IPS-18a (cell line): ENCODE measurements around the gene EXO1.
"Not testable (repeated sequence)": the region's sequence is repeated elsewhere in the genome, so short reads cannot be mapped to it uniquely, and the experiment has no call there.

ENCODE experiments used
- H3K27ac ChIP-seq: one replicate; pipeline ENCODE4 v1.5.1; 2013; ENCODE audit warnings: low read length
- H3K27me3 ChIP-seq: one replicate; pipeline ENCODE4 v1.6.1; 2013; ENCODE audit warnings: mild to moderate bottlenecking, low read length; ENCODE audit not compliant: control insufficient read depth, insufficient read depth
- H3K36me3 ChIP-seq: one replicate; pipeline ENCODE4 v1.6.1; 2013; ENCODE audit warnings: low read depth, low read length; ENCODE audit not compliant: control insufficient read depth
- H3K4me1 ChIP-seq: one replicate; pipeline ENCODE4 v1.6.1; 2013; ENCODE audit warnings: low read depth, low read length; ENCODE audit not compliant: control insufficient read depth
- H3K4me3 ChIP-seq: one replicate; pipeline ENCODE4 v1.5.1; 2013; ENCODE audit warnings: low read length
- H3K9ac ChIP-seq: one replicate; pipeline ENCODE4 v1.6.1; 2013; ENCODE audit warnings: mild to moderate bottlenecking, low read length, moderate library complexity
- H3K9me3 ChIP-seq: one replicate; pipeline ENCODE4 v1.6.1; 2013; ENCODE audit warnings: low read depth, low read length; ENCODE audit not compliant: control insufficient read depth

The EXO1 gene

GRCh38 chr1:241819340-241819866 is 28.6 kb upstream of the EXO1 start:
- Histone ChIP-seq H3K9ac (no peak overlapping the region), H3K4me3 (no peak overlapping the region), H3K36me3 (no peaks in the 10 kb centered on the region), H3K27me3 (no peaks in the 10 kb centered on the region), H3K27ac (no peak overlapping the region), H3K9me3 (no peaks in the 10 kb centered on the region), H3K4me1 (no peaks in the 10 kb centered on the region)

GRCh38 chr1:241821363-241821762 is 26.6 kb upstream of the EXO1 start:
- no peak overlapping the region for H3K9ac ChIP-seq
- no peaks in the 10 kb centered on the region for H3K36me3 ChIP-seq
- H3K27ac ChIP-seq, result no peak overlapping the region
- no peaks in the 10 kb centered on the region for H3K27me3 ChIP-seq
- no peaks in the 10 kb centered on the region for H3K9me3 ChIP-seq
- no peaks in the 10 kb centered on the region for H3K4me1 ChIP-seq
- no peak overlapping the region for H3K4me3 ChIP-seq

GRCh38 chr1:241822846-241823245 is 25.2 kb upstream of the EXO1 start:
- H3K36me3 ChIP-seq, result no peaks in the 10 kb centered on the region
- no peak overlapping the region for H3K4me3 ChIP-seq
- no peak overlapping the region for H3K9ac ChIP-seq
- H3K27ac ChIP-seq, result no peak overlapping the region
- H3K9me3 ChIP-seq, result no peaks in the 10 kb centered on the region
- no peaks in the 10 kb centered on the region for H3K27me3 ChIP-seq
- no peaks in the 10 kb centered on the region for H3K4me1 ChIP-seq

- no peaks in the 10 kb centered on the region for H3K4me1 ChIP-seq
- no peaks in the 10 kb centered on the region for H3K27me3 ChIP-seq
- H3K36me3 ChIP-seq, result no peaks in the 10 kb centered on the region
- no peaks in the 10 kb centered on the region for H3K9me3 ChIP-seq
- no peak overlapping the region for H3K27ac ChIP-seq
- no peak overlapping the region for H3K4me3 ChIP-seq
- H3K9ac ChIP-seq, result no peak overlapping the region
Observed at GRCh38 chr1:241823925-241824324, 24.1 kb upstream of the EXO1 start.

- no peaks in the 10 kb centered on the region for H3K27me3 ChIP-seq
- H3K36me3 ChIP-seq, result no peaks in the 10 kb centered on the region
- H3K27ac ChIP-seq, result no peak overlapping the region
- no peaks in the 10 kb centered on the region for H3K9me3 ChIP-seq
- no peaks in the 10 kb centered on the region for H3K4me1 ChIP-seq
- no peak overlapping the region for H3K4me3 ChIP-seq
- no peak overlapping the region for H3K9ac ChIP-seq
Observed at GRCh38 chr1:241825581-241825980, 22.4 kb upstream of the EXO1 start.

- H3K27ac ChIP-seq, H3K9me3 ChIP-seq, H3K9ac ChIP-seq, H3K4me1 ChIP-seq, H3K36me3 ChIP-seq, H3K4me3 ChIP-seq, H3K27me3 ChIP-seq: not testable (repeated sequence)
Observed at GRCh38 chr1:241826613-241827012, 21.4 kb upstream of the EXO1 start.

- H3K4me1 ChIP-seq, result no peaks in the 10 kb centered on the region
- H3K9ac ChIP-seq, result no peak overlapping the region
Observed at GRCh38 chr1:241827264-241827663, 20.7 kb upstream of the EXO1 start.

GRCh38 chr1:241828463-241829021 is 19.5 kb upstream of the EXO1 start:
- no peaks in the 10 kb centered on the region for H3K9me3 ChIP-seq
- H3K27ac ChIP-seq, result no peak overlapping the region
- H3K27me3 ChIP-seq, result no peaks in the 10 kb centered on the region
- H3K36me3 ChIP-seq, result no peaks in the 10 kb centered on the region
- H3K4me3 ChIP-seq, result no peak overlapping the region
- no peaks in the 10 kb centered on the region for H3K4me1 ChIP-seq
- no peak overlapping the region for H3K9ac ChIP-seq

More at GRCh38 chr1:241827264-241827663, 20.7 kb upstream of the EXO1 start:
- no peak overlapping the region for H3K4me3 ChIP-seq
- H3K27me3 ChIP-seq, result no peaks in the 10 kb centered on the region
- no peaks in the 10 kb centered on the region for H3K9me3 ChIP-seq
- no peak overlapping the region for H3K27ac ChIP-seq
- H3K36me3 ChIP-seq, result no peaks in the 10 kb centered on the region

GRCh38 chr1:241829468-241829867 is 18.5 kb upstream of the EXO1 start:
- Histone ChIP-seq H3K9ac (no peak overlapping the region), H3K9me3 (no peaks in the 10 kb centered on the region), H3K27ac (no peak overlapping the region), H3K4me1 (no peaks in the 10 kb centered on the region), H3K4me3 (no peak overlapping the region), H3K27me3 (no peaks in the 10 kb centered on the region), H3K36me3 (no peaks in the 10 kb centered on the region)

- Histone ChIP-seq H3K36me3 (no peaks in the 10 kb centered on the region), H3K9ac (no peak overlapping the region), H3K4me1 (no peaks in the 10 kb centered on the region), H3K27ac (no peak overlapping the region), H3K9me3 (no peaks in the 10 kb centered on the region), H3K27me3 (no peaks in the 10 kb centered on the region), H3K4me3 (no peak overlapping the region)
Observed at GRCh38 chr1:241834733-241835377, 13.1 kb upstream of the EXO1 start.

- no peak overlapping the region for H3K27ac ChIP-seq
- H3K9ac ChIP-seq, result no peak overlapping the region
- H3K27me3 ChIP-seq, result no peaks in the 10 kb centered on the region
- H3K36me3 ChIP-seq, result no peaks in the 10 kb centered on the region
- no peaks in the 10 kb centered on the region for H3K9me3 ChIP-seq
- no peaks in the 10 kb centered on the region for H3K4me1 ChIP-seq
- no peak overlapping the region for H3K4me3 ChIP-seq
Observed at GRCh38 chr1:241836941-241837340, 11.1 kb upstream of the EXO1 start.

- Histone ChIP-seq H3K27ac (no peak overlapping the region), H3K36me3 (no peaks in the 10 kb centered on the region), H3K4me3 (no peak overlapping the region), H3K27me3 (no peaks in the 10 kb centered on the region), H3K4me1 (no peaks in the 10 kb centered on the region), H3K9ac (no peak overlapping the region), H3K9me3 (no peaks in the 10 kb centered on the region)
Observed at GRCh38 chr1:241837416-241837815, 10.6 kb upstream of the EXO1 start.
